Measurements from ENCODE around the gene HASPIN.

Gene HASPIN

DNA sequence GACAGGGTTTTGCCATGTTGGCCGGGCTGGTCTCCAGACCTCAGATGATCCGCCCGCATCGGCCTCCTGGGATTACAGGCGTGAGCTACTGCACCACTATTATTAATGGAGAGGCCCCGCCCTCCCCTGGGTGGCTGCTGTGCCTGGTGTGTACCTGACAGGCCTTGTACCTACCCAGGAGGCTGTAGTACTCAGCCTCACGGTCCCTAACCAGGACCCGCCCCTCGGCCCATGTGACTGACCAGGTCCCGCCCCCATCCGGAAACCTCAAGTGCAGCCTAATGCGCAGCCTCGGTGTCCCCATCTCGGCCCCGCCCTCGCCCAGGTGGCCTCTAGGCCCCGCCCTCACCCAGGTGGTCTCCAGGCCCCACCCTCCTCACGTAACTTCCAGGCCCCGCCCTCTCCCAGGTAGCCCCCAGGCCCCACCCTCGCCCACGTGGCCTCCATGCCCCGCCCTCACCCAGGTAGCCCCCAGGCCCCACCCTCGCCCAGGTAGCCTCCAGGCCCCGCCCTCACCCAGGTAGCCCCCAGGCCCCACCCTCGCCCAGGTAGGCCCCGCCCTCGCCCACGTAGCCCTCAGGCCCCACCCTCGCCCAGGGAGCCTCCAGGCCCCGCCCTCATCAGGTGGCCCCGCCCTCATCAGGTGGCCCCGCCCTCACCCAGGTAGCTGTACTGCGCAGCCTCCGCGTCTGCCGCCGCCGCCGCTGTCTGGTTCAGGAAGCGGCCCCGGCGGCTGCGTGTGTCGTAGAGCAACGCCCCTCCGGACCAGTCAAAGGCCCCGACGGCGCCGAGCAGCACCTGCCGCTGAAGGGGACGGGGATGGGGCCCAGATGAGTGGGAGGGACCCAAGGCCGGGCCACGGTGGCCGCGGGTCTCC lies 31.0 kb downstream of the HASPIN start:
- TF ChIP-seq, protein P1, sequence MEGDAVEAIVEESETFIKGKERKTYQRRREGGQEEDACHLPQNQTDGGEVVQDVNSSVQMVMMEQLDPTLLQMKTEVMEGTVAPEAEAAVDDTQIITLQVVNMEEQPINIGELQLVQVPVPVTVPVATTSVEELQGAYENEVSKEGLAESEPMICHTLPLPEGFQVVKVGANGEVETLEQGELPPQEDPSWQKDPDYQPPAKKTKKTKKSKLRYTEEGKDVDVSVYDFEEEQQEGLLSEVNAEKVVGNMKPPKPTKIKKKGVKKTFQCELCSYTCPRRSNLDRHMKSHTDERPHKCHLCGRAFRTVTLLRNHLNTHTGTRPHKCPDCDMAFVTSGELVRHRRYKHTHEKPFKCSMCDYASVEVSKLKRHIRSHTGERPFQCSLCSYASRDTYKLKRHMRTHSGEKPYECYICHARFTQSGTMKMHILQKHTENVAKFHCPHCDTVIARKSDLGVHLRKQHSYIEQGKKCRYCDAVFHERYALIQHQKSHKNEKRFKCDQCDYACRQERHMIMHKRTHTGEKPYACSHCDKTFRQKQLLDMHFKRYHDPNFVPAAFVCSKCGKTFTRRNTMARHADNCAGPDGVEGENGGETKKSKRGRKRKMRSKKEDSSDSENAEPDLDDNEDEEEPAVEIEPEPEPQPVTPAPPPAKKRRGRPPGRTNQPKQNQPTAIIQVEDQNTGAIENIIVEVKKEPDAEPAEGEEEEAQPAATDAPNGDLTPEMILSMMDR (conservative IDR thresholded peaks at IDR 0.05; ENCODE audit: low read depth, low read length) = no peak
- no peak overlapping the region for H3K4me3 ChIP-seq (ENCODE audit: low read depth, low read length)
- no peak for DNase-seq (ENCODE audit: low read depth)

DNA sequence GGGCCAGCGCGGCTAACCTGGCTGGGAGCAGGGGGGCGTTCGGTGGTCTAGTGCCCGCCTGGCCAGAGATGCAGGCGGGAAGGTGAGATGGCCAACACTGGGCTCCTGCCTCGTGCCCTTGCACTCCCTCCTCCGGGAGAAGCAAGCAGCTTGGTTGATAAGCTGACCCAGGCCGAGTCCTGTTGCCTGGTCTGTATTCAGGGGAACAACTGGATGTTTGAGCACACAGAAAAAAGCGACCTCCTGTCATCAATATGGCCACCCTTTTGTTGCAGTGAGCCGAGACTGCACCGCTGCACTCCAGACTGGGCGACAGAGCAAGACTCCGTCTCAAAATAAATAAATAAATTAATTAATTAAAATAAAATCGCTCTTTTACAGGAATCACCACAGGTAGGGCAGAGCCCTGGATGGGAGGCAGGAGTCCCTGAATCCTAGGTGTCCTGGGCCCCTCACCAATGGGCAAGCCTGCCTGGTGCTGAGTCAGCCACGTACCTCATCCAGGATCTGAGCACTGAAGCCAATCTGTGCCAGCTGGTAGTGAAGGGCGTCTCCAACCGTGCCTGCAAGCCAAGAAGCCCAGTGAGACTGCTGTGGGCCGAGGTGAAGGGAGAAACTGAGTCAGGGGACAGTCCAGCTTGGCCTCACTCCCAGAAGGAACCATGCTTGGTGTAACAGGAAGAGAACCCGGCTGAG lies 31.8 kb downstream of the HASPIN start:
- TF ChIP-seq, protein P1 (conservative IDR thresholded peaks at IDR 0.05; ENCODE audit: low read depth, low read length) = no peak
- no peak for DNase-seq (ENCODE audit: low read depth)
- H3K4me3 ChIP-seq (ENCODE audit: low read depth, low read length) = no peak overlapping the region

DNA sequence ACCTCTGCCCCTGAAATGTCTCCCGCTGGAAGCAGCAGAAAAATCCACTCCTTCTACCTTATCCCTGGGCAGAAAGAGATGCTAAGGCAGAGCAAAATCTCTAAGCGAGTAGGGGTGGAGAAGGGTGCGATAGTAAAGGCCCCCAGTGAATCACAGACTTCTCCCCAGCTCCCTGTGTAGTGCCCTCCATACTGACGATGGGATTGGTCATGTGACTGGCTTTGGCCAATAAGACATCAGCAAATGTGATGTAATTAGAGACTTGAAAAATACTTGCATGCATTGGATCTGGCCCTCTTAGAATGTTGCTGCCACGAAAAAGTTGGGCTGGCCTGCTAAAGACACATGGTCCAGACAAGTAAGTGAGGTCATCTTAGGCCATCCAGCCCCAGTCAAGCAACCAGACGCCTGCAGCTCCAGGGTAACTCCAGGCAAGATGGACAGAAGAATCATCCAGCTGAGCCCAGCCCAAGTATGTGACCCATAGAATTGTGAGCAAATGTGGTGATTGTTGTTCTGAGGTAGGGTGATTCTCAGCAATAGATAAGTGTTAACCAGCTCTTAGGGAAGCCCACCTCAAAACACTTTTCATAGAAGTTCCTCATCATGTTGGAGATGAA lies 36.0 kb downstream of the HASPIN start:
- DNase-seq (ENCODE audit: low read depth) = no peak
- H3K4me3 ChIP-seq (ENCODE audit: low read depth, low read length) = no peak overlapping the region
- TF ChIP-seq, protein P1 (conservative IDR thresholded peaks at IDR 0.05; ENCODE audit: low read depth, low read length) = no peak

DNA sequence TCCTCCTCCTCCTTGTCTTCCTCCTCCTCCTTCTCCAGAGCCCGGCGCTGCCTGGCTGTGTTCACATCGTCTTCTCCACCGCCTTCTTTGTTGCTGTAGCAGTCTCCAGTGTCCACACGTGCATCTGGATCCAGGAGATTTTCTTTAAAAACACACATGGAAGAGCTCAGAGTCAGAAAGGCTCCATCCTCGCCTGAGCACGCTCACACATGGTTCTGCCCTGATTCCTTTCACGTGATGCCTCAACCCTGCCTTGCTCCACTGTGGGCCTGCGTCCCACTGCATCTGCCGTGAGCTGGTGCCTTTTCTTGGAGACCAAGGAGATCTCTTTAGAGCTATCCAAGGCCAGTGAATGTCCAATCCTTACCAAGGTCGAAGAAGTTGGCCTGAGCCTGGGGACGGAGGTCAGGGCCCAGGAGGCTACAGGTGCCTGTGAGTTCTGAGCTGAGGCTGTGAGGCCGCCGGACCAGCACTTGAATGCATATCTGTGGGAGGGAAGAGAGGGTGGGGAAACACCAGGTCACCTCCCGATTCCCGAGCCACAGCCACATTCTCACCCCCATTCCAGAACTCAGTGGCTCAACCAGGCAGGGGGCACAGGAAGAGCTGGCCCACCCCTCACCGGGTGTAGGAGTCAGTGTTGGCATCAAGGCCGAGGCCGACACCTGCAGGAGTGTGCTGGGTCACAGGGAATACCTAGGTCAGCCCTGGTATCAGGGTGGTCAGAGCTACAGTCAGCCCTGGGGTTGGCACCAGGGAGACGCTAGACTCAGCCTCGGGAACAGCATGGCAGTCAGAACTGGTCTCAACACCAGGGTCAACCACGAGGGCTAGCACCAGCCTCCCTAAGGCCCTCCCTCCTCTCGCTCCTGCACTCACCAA lies 37.6 kb downstream of the HASPIN start:
- no peak overlapping the region for H3K4me3 ChIP-seq (ENCODE audit: low read depth, low read length)
- TF ChIP-seq, protein P1 (conservative IDR thresholded peaks at IDR 0.05; ENCODE audit: low read depth, low read length) = no peak
- no peak for DNase-seq (ENCODE audit: low read depth)

DNA sequence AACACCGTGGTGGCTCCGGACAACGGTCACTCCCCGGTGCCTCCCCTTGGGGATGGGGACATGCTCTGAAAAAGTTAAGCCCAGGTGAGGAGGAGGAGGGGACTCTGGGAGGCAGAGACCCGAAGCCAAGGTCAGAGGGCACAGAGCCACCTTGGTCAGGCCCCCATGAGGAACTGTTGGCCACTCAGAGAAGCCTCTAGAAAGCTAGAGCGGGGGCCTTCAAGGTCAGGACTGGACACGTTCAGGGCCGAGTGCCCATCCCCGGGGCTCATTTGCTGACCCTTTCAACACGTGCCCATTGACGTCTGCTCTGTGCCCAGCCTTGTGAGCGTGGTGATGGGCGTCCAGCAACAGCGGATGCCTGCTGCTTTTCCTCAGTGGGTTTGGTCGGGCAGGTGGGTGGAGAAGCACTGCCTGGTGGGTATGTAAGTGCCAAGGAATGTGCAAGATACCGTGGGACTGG lies 38.2 kb downstream of the HASPIN start:
- TF ChIP-seq, protein P1 (conservative IDR thresholded peaks at IDR 0.05; ENCODE audit: low read depth, low read length) = no peak
- no peak for DNase-seq (ENCODE audit: low read depth)
- H3K4me3 ChIP-seq (ENCODE audit: low read depth, low read length) = no peak overlapping the region

Data from choroid plexus epithelial cell (primary cell).